Measurements from ENCODE around the gene SCLY. TPM values are rescaled to one million over a fixed set of nuclear protein-coding genes. Genes with fewer than 3 reads are reported as not detected.
"Not testable (repeated sequence)": the region's sequence is repeated elsewhere in the genome, so short reads cannot be mapped to it uniquely, and the experiment has no call there.

SCLY gene
- total RNA-seq, 2 donors from 2014 or later: 56.2 to 57.1 TPM

GRCh38 chr2:238055841-238056240, 5.0 kb upstream of the SCLY start:
- ATAC-seq (replicated peaks): no peak
- peaks cover 10% of the 10 kb centered on the region for H3K4me1 Mint-ChIP-seq
- H3K36me3 Mint-ChIP-seq (ENCODE audit: low read depth): no peaks in the 10 kb centered on the region
- no peak overlapping the region for H3K27ac Mint-ChIP-seq
- H3K4me3 Mint-ChIP-seq: no peak overlapping the region
- H3K27me3 Mint-ChIP-seq: peaks cover 14% of the 10 kb centered on the region
- no peaks in the 10 kb centered on the region for H3K9me3 Mint-ChIP-seq

- ATAC-seq (replicated peaks); H3K4me3 Mint-ChIP-seq; H3K27ac Mint-ChIP-seq; H3K9me3 Mint-ChIP-seq: not testable (repeated sequence)
- peaks cover 14% of the 10 kb centered on the region for H3K27me3 Mint-ChIP-seq
- peaks cover 17% of the 10 kb centered on the region for H3K36me3 Mint-ChIP-seq (ENCODE audit: low read depth)
- H3K4me1 Mint-ChIP-seq: peaks cover 12% of the 10 kb centered on the region
Observed at GRCh38 chr2:238057696-238058575, 2.9 kb upstream of the SCLY start.

- H3K36me3 Mint-ChIP-seq (ENCODE audit: low read depth): peaks cover 29% of the 10 kb centered on the region
- H3K9me3 Mint-ChIP-seq: no peaks in the 10 kb centered on the region
- peaks cover 14% of the 10 kb centered on the region for H3K27me3 Mint-ChIP-seq
- H3K27ac Mint-ChIP-seq: peak overlapping the region; percentile 88
- no peak for ATAC-seq (replicated peaks)
- peak overlapping the region; percentile 92 for H3K4me3 Mint-ChIP-seq
- peaks cover 15% of the 10 kb centered on the region for H3K4me1 Mint-ChIP-seq
Observed at GRCh38 chr2:238059505-238059904, 1.3 kb upstream of the SCLY start.

GRCh38 chr2:238060096-238060541, 682 bp upstream of the SCLY start:
- Mint-ChIP-seq H3K4me1 (peaks cover 17% of the 10 kb centered on the region), H3K27me3 (peaks cover 14% of the 10 kb centered on the region), H3K4me3 (peak overlapping the region; percentile 92), H3K36me3 (ENCODE audit: low read depth) (peaks cover 35% of the 10 kb centered on the region), H3K9me3 (no peaks in the 10 kb centered on the region), H3K27ac (peak overlapping the region; percentile 88)
- no peak for ATAC-seq (replicated peaks)

DNA sequence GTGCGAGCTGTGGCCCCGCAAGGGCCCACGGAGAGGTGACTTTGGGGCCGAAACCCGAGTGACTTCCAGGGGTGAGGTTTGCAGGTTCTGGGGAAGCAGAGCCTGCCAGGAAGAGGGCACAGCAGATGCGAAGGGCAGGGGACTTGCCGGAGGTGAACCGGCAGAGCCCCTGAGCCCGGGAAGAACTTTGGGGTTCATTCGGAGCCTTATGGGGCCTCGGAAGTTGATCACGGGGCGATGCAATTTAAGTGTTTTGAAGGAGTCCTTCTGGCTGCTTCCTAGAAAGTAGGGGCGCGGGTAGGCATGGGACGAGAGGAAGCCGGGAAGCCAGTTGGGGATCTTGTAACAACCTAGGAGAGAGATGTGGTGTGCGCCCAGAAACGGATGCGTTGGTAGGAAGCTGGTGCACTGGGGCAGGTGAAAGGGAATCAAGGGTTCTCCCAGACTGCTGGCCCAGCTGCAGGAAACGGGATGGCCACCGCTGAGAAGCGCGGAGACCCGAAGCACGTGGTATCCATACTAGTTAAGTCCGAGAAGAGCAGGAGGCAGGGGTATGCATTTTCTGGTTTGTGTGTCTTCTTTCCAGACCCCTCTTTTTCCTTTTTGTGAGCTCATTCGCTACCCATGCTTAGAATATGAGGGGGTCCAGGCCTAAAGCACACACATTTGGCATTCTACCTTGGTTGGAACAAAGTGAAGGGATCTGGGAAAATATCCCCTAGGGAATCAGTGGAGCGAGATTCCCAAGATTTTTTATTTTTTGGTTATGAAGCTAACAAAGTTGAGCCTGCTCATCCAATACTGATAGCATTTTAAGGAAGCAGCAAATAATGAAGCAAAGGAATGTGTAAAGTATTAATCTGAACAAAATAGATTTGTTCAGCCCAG, 758 bp downstream of the SCLY start:
- peak; percentile 6 for ATAC-seq (replicated peaks)
- Mint-ChIP-seq H3K4me1 (peaks cover 24% of the 10 kb centered on the region), H3K9me3 (no peaks in the 10 kb centered on the region), H3K4me3 (peak overlapping the region; percentile 92), H3K27ac (peak overlapping the region; percentile 82), H3K36me3 (ENCODE audit: low read depth) (peaks cover 49% of the 10 kb centered on the region), H3K27me3 (peaks cover 8% of the 10 kb centered on the region)

DNA sequence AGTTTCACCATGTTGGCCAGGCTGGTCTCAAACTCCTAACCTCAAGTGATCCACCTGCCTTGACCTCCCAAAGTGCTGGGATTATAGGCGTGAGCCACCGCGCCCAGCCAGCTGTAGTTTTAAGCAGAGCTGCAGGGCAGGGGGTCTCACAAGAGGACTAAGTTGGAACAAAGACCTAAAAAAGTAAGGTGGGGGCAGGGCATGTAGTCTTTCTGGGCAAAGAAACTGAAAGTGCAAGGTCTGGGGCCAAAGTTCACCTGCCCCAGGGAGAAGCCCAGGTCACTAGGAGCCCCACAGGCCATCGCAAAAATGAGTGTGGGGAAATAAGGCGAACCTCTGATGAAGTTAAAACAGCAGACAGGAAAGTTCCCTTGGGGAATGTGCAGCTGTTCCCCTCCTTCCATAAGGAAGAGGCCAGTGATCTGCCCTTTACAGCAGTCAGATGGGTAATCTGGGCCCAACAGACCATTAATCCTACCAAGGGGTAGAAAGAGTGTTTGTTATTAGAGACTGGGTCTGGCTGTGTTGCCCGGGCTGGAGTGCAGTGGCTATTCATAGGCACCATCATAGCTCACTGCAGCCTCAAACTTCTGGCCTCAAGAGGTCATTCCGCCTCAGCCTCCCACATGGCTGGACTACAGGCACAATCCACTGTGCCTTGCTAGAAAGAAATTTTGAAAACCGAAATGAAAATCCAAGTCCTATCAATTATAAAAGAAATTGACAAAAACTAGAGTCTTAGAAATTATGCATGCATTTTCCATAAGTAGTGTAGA, 2.8 kb downstream of the SCLY start:
- Mint-ChIP-seq H3K9me3 (peaks cover 3% of the 10 kb centered on the region), H3K4me1 (peaks cover 37% of the 10 kb centered on the region), H3K27ac (peak overlapping the region; percentile 4), H3K36me3 (ENCODE audit: low read depth) (peaks cover 70% of the 10 kb centered on the region), H3K27me3 (no peaks in the 10 kb centered on the region), H3K4me3 (peak overlapping the region; percentile 92)
- ATAC-seq (replicated peaks): no peak

- H3K4me3 Mint-ChIP-seq: peak overlapping the region; percentile 92
- peaks cover 3% of the 10 kb centered on the region for H3K9me3 Mint-ChIP-seq
- no peaks in the 10 kb centered on the region for H3K27me3 Mint-ChIP-seq
- peaks cover 78% of the 10 kb centered on the region for H3K36me3 Mint-ChIP-seq (ENCODE audit: low read depth)
- H3K27ac Mint-ChIP-seq: peak overlapping the region; percentile 4
- no peak for ATAC-seq (replicated peaks)
- peaks cover 38% of the 10 kb centered on the region for H3K4me1 Mint-ChIP-seq
Observed at GRCh38 chr2:238064376-238064775, 3.6 kb downstream of the SCLY start.

- Mint-ChIP-seq H3K4me3 (peak overlapping the region; percentile 92), H3K4me1 (peaks cover 39% of the 10 kb centered on the region), H3K36me3 (ENCODE audit: low read depth) (peaks cover 86% of the 10 kb centered on the region), H3K27me3 (no peaks in the 10 kb centered on the region), H3K9me3 (peaks cover 3% of the 10 kb centered on the region), H3K27ac (no peak overlapping the region)
- no peak for ATAC-seq (replicated peaks)
Observed at GRCh38 chr2:238065071-238065846, 4.5 kb downstream of the SCLY start.

DNA sequence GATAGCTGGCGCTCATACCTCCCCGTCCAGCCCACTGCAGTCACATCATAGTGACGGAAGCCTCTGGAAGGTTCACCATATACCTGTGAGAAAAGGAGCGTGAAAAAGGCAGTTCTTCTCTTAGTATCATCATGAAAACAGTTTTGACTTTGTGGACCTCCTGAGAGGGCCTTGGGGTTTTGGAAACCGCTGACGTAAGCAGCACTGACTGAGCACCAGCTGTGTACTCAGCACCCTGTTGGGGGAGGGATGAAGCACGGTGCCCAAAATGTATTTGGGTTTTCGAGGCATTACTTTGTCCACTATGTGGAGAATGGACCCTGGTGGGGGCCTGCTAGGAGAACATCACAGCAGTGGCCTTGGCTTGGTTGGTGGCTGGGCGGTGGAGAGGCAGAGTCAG, 5.4 kb downstream of the SCLY start:
- H3K4me1 Mint-ChIP-seq: peaks cover 38% of the 10 kb centered on the region
- peaks cover 3% of the 10 kb centered on the region for H3K9me3 Mint-ChIP-seq
- peak; percentile 14 for ATAC-seq (replicated peaks)
- peak overlapping the region; percentile 53 for H3K4me3 Mint-ChIP-seq
- H3K27me3 Mint-ChIP-seq: no peaks in the 10 kb centered on the region
- H3K27ac Mint-ChIP-seq: peak overlapping the region; percentile 74
- peaks cover 94% of the 10 kb centered on the region for H3K36me3 Mint-ChIP-seq (ENCODE audit: low read depth)

- Mint-ChIP-seq H3K4me1 (peaks cover 41% of the 10 kb centered on the region), H3K4me3 (peak overlapping the region; percentile 53), H3K27ac (peak overlapping the region; percentile 74), H3K36me3 (ENCODE audit: low read depth) (peaks cover 94% of the 10 kb centered on the region)
- H3K27me3 Mint-ChIP-seq, H3K9me3 Mint-ChIP-seq: not testable (repeated sequence)
- peak; percentile 84 for ATAC-seq (replicated peaks)
Observed at GRCh38 chr2:238066718-238067117, 5.9 kb downstream of the SCLY start.

DNA sequence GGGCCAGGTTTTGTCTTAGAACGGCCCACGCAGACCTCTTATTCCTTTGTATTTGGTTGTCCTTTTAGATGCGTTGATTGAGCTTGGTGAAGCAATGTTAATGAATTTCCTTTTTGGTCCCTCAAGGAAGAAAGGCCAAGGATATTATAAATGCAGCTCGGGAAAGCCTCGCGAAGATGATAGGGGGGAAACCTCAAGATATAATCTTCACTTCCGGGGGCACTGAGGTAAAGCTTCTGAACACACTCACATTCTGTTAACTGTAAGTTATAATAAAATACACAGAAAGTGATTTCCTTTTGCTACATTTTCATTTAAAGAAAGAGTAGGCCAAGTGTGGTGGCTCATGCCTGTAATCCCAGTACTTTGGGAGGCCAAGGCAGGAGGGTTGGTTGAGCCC, 7.1 kb downstream of the SCLY start:
- peaks cover 96% of the 10 kb centered on the region for H3K36me3 Mint-ChIP-seq (ENCODE audit: low read depth)
- ATAC-seq (replicated peaks): no peak
- H3K4me3 Mint-ChIP-seq: peak overlapping the region; percentile 53
- H3K4me1 Mint-ChIP-seq: peaks cover 41% of the 10 kb centered on the region
- H3K27ac Mint-ChIP-seq: peak overlapping the region; percentile 74
- peaks cover 3% of the 10 kb centered on the region for H3K9me3 Mint-ChIP-seq
- no peaks in the 10 kb centered on the region for H3K27me3 Mint-ChIP-seq

- ATAC-seq (replicated peaks): peak; percentile 11
- peaks cover 100% of the 10 kb centered on the region for H3K36me3 Mint-ChIP-seq (ENCODE audit: low read depth)
- H3K4me1 Mint-ChIP-seq: peaks cover 38% of the 10 kb centered on the region
- H3K9me3 Mint-ChIP-seq: peaks cover 3% of the 10 kb centered on the region
- peak overlapping the region; percentile 90 for H3K27ac Mint-ChIP-seq
- no peaks in the 10 kb centered on the region for H3K27me3 Mint-ChIP-seq
- peak overlapping the region; percentile 53 for H3K4me3 Mint-ChIP-seq
Observed at GRCh38 chr2:238069021-238069709, 8.4 kb downstream of the SCLY start.

DNA sequence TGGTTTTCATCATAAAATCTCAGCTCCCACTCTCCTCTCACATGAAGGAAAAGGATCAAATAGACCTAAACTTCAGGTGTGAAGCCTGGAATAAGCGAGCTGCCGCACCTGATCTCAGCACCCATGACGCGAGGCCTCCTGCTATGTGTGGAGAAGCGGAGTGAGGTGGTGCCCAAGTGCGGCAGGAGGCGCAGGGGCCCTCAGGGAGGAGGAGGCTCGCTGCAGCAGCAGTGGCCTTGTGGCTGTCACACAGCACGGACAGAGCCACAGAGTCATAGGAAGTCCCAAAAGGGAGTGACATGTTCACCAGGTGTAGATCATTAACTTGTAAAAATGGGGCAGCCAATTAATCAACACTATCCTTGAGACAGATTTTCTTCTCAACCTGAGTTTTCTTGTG, 9.1 kb downstream of the SCLY start:
- peak overlapping the region; percentile 90 for H3K27ac Mint-ChIP-seq
- H3K9me3 Mint-ChIP-seq: peaks cover 3% of the 10 kb centered on the region
- no peaks in the 10 kb centered on the region for H3K27me3 Mint-ChIP-seq
- peaks cover 38% of the 10 kb centered on the region for H3K4me1 Mint-ChIP-seq
- peak overlapping the region; percentile 53 for H3K4me3 Mint-ChIP-seq
- H3K36me3 Mint-ChIP-seq (ENCODE audit: low read depth): peaks cover 100% of the 10 kb centered on the region
- no peak for ATAC-seq (replicated peaks)

Measured in activated T-helper 17 cell treated with anti-CD3 and anti-CD28 coated beads, Interleukin-2, amount 50 U/mL, for 72 hours (primary cell).